GM18505 (cell line): ENCODE measurements around the gene RHOV.
A peak's percentile ranks its signal among the peaks of the same experiment; 100 is the strongest.

Source experiments
- ATAC-seq: cut with Tn5 transposase; IDR thresholded peaks from one replicate; pipeline ENCODE4 v1.9.1; 2021; ENCODE audit not compliant: unreplicated experiment
- POLR2A ChIP-seq: IDR thresholded peaks from 4 replicates; pipeline ENCODE4 v1.6.1; 2011; ENCODE audit warnings: borderline replicate concordance; ENCODE audit not compliant: insufficient read depth, insufficient read length; ENCODE audit errors: extremely low read depth

The RHOV gene

GRCh38 chr15:40855706-40856234 lies 18.3 kb downstream of the RHOV start:
- ATAC-seq = no peak
- TF ChIP-seq POLR2A = no peak

- no peak for ATAC-seq
- TF ChIP-seq POLR2A = no peak
Measured at GRCh38 chr15:40854161-40854560, 19.9 kb downstream of the RHOV start.

GRCh38 chr15:40853241-40853890 lies 20.7 kb downstream of the RHOV start:
- ATAC-seq = no peak
- TF ChIP-seq POLR2A = no peak

- ATAC-seq = no peak
- TF ChIP-seq POLR2A = no peak
Measured at GRCh38 chr15:40852529-40852928, 21.5 kb downstream of the RHOV start.

GRCh38 chr15:40850576-40851112 lies 23.4 kb downstream of the RHOV start:
- ATAC-seq = no peak

GRCh38 chr15:40847223-40847961 lies 26.6 kb downstream of the RHOV start:
- TF ChIP-seq POLR2A = peak; percentile 22
- ATAC-seq = no peak

More at GRCh38 chr15:40850576-40851112, 23.4 kb downstream of the RHOV start:
- TF ChIP-seq POLR2A = no peak

GRCh38 chr15:40846841-40847222 lies 27.2 kb downstream of the RHOV start:
- no peak for TF ChIP-seq POLR2A
- ATAC-seq = no peak

GRCh38 chr15:40845511-40846284 lies 28.3 kb downstream of the RHOV start:
- TF ChIP-seq POLR2A = no peak
- ATAC-seq = no peak

- no peak for ATAC-seq
- no peak for TF ChIP-seq POLR2A
Measured at GRCh38 chr15:40845036-40845435, 29.0 kb downstream of the RHOV start.

- no peak for TF ChIP-seq POLR2A
Measured at GRCh38 chr15:40844696-40845030, 29.4 kb downstream of the RHOV start.

GRCh38 chr15:40843885-40844695 lies 29.9 kb downstream of the RHOV start, which contains the start of gene SPINT1:
Gene SPINT1, plus strand, starts transcription at chr15:40844048. Its CDS starts 507 bp downstream, at chr15:40844555.
- no peak for ATAC-seq

More at GRCh38 chr15:40844696-40845030, 29.4 kb downstream of the RHOV start:
- no peak for ATAC-seq

GRCh38 chr15:40843261-40843884 lies 30.7 kb downstream of the RHOV start:
- TF ChIP-seq POLR2A = no peak
- no peak for ATAC-seq

More at GRCh38 chr15:40843885-40844695, 29.9 kb downstream of the RHOV start, which contains the start of gene SPINT1:
- TF ChIP-seq POLR2A = peak; percentile 16
